ENCODE measurements around the gene IRF2BPL. TPM values are rescaled to one million over a fixed set of nuclear protein-coding genes. Genes with fewer than 3 reads are reported as not detected.
A peak's percentile ranks its signal among the peaks of the same experiment; 100 is the strongest.

The IRF2BPL gene
- total RNA-seq, 1 donor from 2014 or later = 4.8 TPM

GRCh38 chr14:76993752-76994151 is 34.8 kb downstream of the IRF2BPL start:
- Histone ChIP-seq H3K9ac (no peak overlapping the region), H3K27me3 (no peaks in the 10 kb centered on the region), H3K27ac (no peak overlapping the region), H3K36me3 (no peaks in the 10 kb centered on the region), H3K9me3 (ENCODE audit: low read depth) (no peaks in the 10 kb centered on the region), H3K79me2 (ENCODE audit: low read depth) (no peaks in the 10 kb centered on the region), H4K20me1 (ENCODE audit: low read depth) (no peaks in the 10 kb centered on the region), H3K4me3 (no peak overlapping the region), H3K4me2 (no peak overlapping the region), H2AFZ (replicated peaks) (no peak overlapping the region), H3K4me1 (peaks cover 14% of the 10 kb centered on the region), H3F3A (ENCODE audit: low read depth) (peaks cover 16% of the 10 kb centered on the region)
- H3K9me3 Mint-ChIP-seq = peaks cover 2% of the 10 kb centered on the region
- H3K27ac Mint-ChIP-seq = no peak overlapping the region
- TF ChIP-seq EZH2phosphoT487 (IDR thresholded peaks at IDR 0.05) (no peak), EZH2 (IDR thresholded peaks at IDR 0.05) (no peak)
- TF ChIP-seq, protein P1, sequence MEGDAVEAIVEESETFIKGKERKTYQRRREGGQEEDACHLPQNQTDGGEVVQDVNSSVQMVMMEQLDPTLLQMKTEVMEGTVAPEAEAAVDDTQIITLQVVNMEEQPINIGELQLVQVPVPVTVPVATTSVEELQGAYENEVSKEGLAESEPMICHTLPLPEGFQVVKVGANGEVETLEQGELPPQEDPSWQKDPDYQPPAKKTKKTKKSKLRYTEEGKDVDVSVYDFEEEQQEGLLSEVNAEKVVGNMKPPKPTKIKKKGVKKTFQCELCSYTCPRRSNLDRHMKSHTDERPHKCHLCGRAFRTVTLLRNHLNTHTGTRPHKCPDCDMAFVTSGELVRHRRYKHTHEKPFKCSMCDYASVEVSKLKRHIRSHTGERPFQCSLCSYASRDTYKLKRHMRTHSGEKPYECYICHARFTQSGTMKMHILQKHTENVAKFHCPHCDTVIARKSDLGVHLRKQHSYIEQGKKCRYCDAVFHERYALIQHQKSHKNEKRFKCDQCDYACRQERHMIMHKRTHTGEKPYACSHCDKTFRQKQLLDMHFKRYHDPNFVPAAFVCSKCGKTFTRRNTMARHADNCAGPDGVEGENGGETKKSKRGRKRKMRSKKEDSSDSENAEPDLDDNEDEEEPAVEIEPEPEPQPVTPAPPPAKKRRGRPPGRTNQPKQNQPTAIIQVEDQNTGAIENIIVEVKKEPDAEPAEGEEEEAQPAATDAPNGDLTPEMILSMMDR (IDR thresholded peaks at IDR 0.05) = no peak
- no peak for DNase-seq (ENCODE audit: low spot score)
- peaks cover 26% of the 10 kb centered on the region for H3K27me3 Mint-ChIP-seq (ENCODE audit: insufficient read depth, low read depth)
- peaks cover 2% of the 10 kb centered on the region for H3K36me3 Mint-ChIP-seq
- H3K4me1 Mint-ChIP-seq = peaks cover 46% of the 10 kb centered on the region
- H3K4me3 Mint-ChIP-seq = no peak overlapping the region

- Histone ChIP-seq H3K79me2 (ENCODE audit: low read depth) (no peaks in the 10 kb centered on the region), H3K4me3 (no peak overlapping the region), H3F3A (ENCODE audit: low read depth) (peaks cover 8% of the 10 kb centered on the region), H3K4me1 (peaks cover 6% of the 10 kb centered on the region), H3K9me3 (ENCODE audit: low read depth) (no peaks in the 10 kb centered on the region), H3K9ac (no peak overlapping the region), H3K27me3 (no peaks in the 10 kb centered on the region), H3K27ac (no peak overlapping the region), H2AFZ (replicated peaks) (no peak overlapping the region), H3K36me3 (no peaks in the 10 kb centered on the region), H4K20me1 (ENCODE audit: low read depth) (no peaks in the 10 kb centered on the region), H3K4me2 (no peak overlapping the region)
- Mint-ChIP-seq H3K36me3 (peaks cover 2% of the 10 kb centered on the region), H3K4me3 (no peak overlapping the region), H3K9me3 (peaks cover 4% of the 10 kb centered on the region), H3K27me3 (ENCODE audit: insufficient read depth, low read depth) (peaks cover 15% of the 10 kb centered on the region), H3K27ac (no peak overlapping the region), H3K4me1 (peaks cover 39% of the 10 kb centered on the region)
- TF ChIP-seq EZH2 (IDR thresholded peaks at IDR 0.05) (no peak), EZH2phosphoT487 (IDR thresholded peaks at IDR 0.05) (no peak)
- TF ChIP-seq, protein P1 (IDR thresholded peaks at IDR 0.05) = no peak
- DNase-seq (ENCODE audit: low spot score) = no peak
These were observed 38.4 kb downstream of the IRF2BPL start for GRCh38 chr14:76990084-76990483.

- Histone ChIP-seq H3F3A (ENCODE audit: low read depth) (peaks cover 5% of the 10 kb centered on the region), H3K4me3 (no peak overlapping the region)
- peak overlapping the region; percentile 78 for H3K27ac Mint-ChIP-seq
These were observed 40.5 kb downstream of the IRF2BPL start for GRCh38 chr14:76987956-76988520.

More at GRCh38 chr14:76987956-76988520, 40.5 kb downstream of the IRF2BPL start:
- no peaks in the 10 kb centered on the region for H3K9me3 ChIP-seq (ENCODE audit: low read depth)
- TF ChIP-seq, protein P1 (IDR thresholded peaks at IDR 0.05) = no peak
- TF ChIP-seq EZH2phosphoT487 (IDR thresholded peaks at IDR 0.05) = no peak
- TF ChIP-seq EZH2 (IDR thresholded peaks at IDR 0.05) = no peak
- H2AFZ ChIP-seq (replicated peaks) = no peak overlapping the region
- H3K9ac ChIP-seq = no peak overlapping the region
- H3K4me1 ChIP-seq = peaks cover 10% of the 10 kb centered on the region
- Mint-ChIP-seq H3K4me1 (peaks cover 39% of the 10 kb centered on the region), H3K27me3 (ENCODE audit: insufficient read depth, low read depth) (peaks cover 10% of the 10 kb centered on the region), H3K36me3 (peaks cover 2% of the 10 kb centered on the region), H3K4me3 (no peak overlapping the region), H3K9me3 (peaks cover 4% of the 10 kb centered on the region)
- H3K79me2 ChIP-seq (ENCODE audit: low read depth) = no peaks in the 10 kb centered on the region
- no peak overlapping the region for H3K4me2 ChIP-seq
- H3K36me3 ChIP-seq = no peaks in the 10 kb centered on the region
- H3K27me3 ChIP-seq = no peaks in the 10 kb centered on the region
- no peak for DNase-seq (ENCODE audit: low spot score)
- no peaks in the 10 kb centered on the region for H4K20me1 ChIP-seq (ENCODE audit: low read depth)
- H3K27ac ChIP-seq = no peak overlapping the region
